HCT116 (cell line): ENCODE results near the gene RBP5. TPM values are rescaled to one million over a fixed set of nuclear protein-coding genes. Genes with fewer than 3 reads are reported as not detected.

Source experiments
- ATAC-seq: fragments of 200-7000 bp; cut with Tn5 transposase; 2 replicates; pipeline ENCODE4 v1.9.1; 2020; ENCODE audit warnings: mild to moderate bottlenecking, moderate library complexity
- BruUV-seq: library from RNA; stranded (reverse); fragments of 400-500 nt; replicated peaks from 2 replicates; lab custom pipeline; 2021; lab: Mats Ljungman, UMichigan
- CTCF ChIA-PET: fragments of 300-600 bp; sonication (Branson Sonifier 250); formaldehyde crosslinking; loops from one replicate; lab custom pipeline; 2021; ENCODE audit warnings: antibody characterized with exemption; lab: Charles Lee
- POLR2A ChIA-PET: fragments of 300-600, 350-600 bp; sonication (Branson Sonifier 250); formaldehyde crosslinking; loops from one replicate; lab custom pipeline; 2021; ENCODE audit warnings: antibody characterized with exemption; lab: Charles Lee
- RAD21 ChIA-PET, 2 experiments: fragments of 300-600 bp; sonication (Branson Sonifier 250); formaldehyde crosslinking; loops; one replicate each; lab custom pipeline; 2023; ENCODE audit warnings: low total read pairs in 2 of 2; ENCODE audit not compliant: uncharacterized antibody in 2 of 2, unreplicated experiment in 2 of 2, low non-redundant PET in 1 of 2; lab: Charles Lee
- DNase-seq: peaks from one replicate; pipeline ENCODE4 v3.0.0-alpha.2; 2010; ENCODE audit warnings: low read depth, low spot score
- H2AFZ ChIP-seq: fragments of 200-600 bp; shearing (Covaris generic), sonication (generic); 2 replicates; pipeline ENCODE4 v1.6.1; 2017; ENCODE audit warnings: low read depth, mixed run types, mixed read lengths, antibody characterized with exemption, low read length; ENCODE audit not compliant: poor library complexity, severe bottlenecking
- H3K27ac ChIP-seq: 2 replicates; pipeline ENCODE4 v1.5.1; 2012; ENCODE audit warnings: low read depth, low read length
- H3K27me3 ChIP-seq: fragments of 200-600 bp; sonication (generic); 2 replicates; pipeline ENCODE4 v1.6.1; 2016; ENCODE audit warnings: mixed run types, low read length, mixed read lengths; ENCODE audit not compliant: insufficient read depth
- H3K36me3 ChIP-seq, 2 experiments: fragments of 200-500 bp in 1 of 2; fragments of 200-600 bp in 1 of 2; sonication (Bioruptor generic) in 1 of 2; sonication (generic) in 1 of 2; 2 replicates each; pipeline versions ENCODE4 v1.5.1 to v1.6.1; 2014 to 2016; ENCODE audit warnings: low read length in 2 of 2, inconsistent platforms in 1 of 2, mixed read lengths in 1 of 2, mixed run types in 1 of 2; ENCODE audit not compliant: insufficient read depth in 2 of 2, control insufficient read depth in 1 of 2
- H3K4me1 ChIP-seq, 2 experiments: fragments of 200-600 bp in 1 of 2; sonication (generic) in 1 of 2; 2 replicates each; pipeline versions ENCODE4 v1.5.1 to v1.6.1; 2012 to 2017; ENCODE audit warnings: low read length in 2 of 2, inconsistent platforms in 1 of 2, mild to moderate bottlenecking in 1 of 2, mixed read lengths in 1 of 2, mixed run types in 1 of 2, moderate library complexity in 1 of 2; ENCODE audit not compliant: insufficient read depth in 2 of 2, control insufficient read depth in 1 of 2
- H3K4me2 ChIP-seq: fragments of 200-600 bp; sonication (generic); 2 replicates; pipeline ENCODE4 v1.6.1; 2017; ENCODE audit warnings: mixed run types, low read length, mixed read lengths
- H3K4me3 ChIP-seq, 2 experiments: fragments of 200-600 bp in 1 of 2; sonication (generic) in 1 of 2; replicated peaks in 1 of 2; 2 replicates each; pipeline ENCODE4 v1.5.1; 2011 to 2016; ENCODE audit warnings: low read length in 2 of 2, control low read depth in 1 of 2, low read depth in 1 of 2, mild to moderate bottlenecking in 1 of 2, mixed read lengths in 1 of 2, mixed run types in 1 of 2
- H3K79me2 ChIP-seq: fragments of 200-600 bp; sonication (generic); 2 replicates; pipeline ENCODE4 v1.6.1; 2017; ENCODE audit warnings: mild to moderate bottlenecking, mixed run types, low read length, moderate library complexity, mixed read lengths; ENCODE audit not compliant: insufficient read depth
- H3K9ac ChIP-seq: fragments of 200-600 bp; sonication (generic); 2 replicates; pipeline ENCODE4 v1.6.1; 2016; ENCODE audit warnings: low read length, mixed read lengths
- H3K9me2 ChIP-seq: fragments of 200-600 bp; sonication (generic), shearing (Covaris generic); 2 replicates; pipeline ENCODE4 v1.6.1; 2017; ENCODE audit warnings: mixed run types, mild to moderate bottlenecking, moderate library complexity; ENCODE audit not compliant: insufficient read depth
- H3K9me3 ChIP-seq, 2 experiments: fragments of 200-500 bp in 1 of 2; fragments of 200-600 bp in 1 of 2; sonication (Bioruptor generic) in 1 of 2; sonication (generic) in 1 of 2; 2 replicates each; pipeline ENCODE4 v1.6.1; 2014 to 2017; ENCODE audit warnings: low read length in 2 of 2, mixed read lengths in 2 of 2, inconsistent platforms in 1 of 2, low read depth in 1 of 2, mild to moderate bottlenecking in 1 of 2, mixed run types in 1 of 2, moderate library complexity in 1 of 2; ENCODE audit not compliant: control insufficient read depth in 1 of 2, insufficient read depth in 1 of 2
- H4K20me1 ChIP-seq: fragments of 200-600 bp; sonication (generic), shearing (Covaris generic); 2 replicates; pipeline ENCODE4 v1.6.1; 2017; ENCODE audit warnings: mixed run types, mild to moderate bottlenecking, moderate library complexity; ENCODE audit not compliant: insufficient read depth
- CBX3 ChIP-seq: IDR thresholded peaks from 2 replicates; pipeline ENCODE4 v1.6.1; 2012; ENCODE audit warnings: low read depth
- EGR1 ChIP-seq: IDR thresholded peaks from 2 replicates; pipeline ENCODE4 v1.6.1; 2012; ENCODE audit warnings: low read depth
- EZH2 ChIP-seq: fragments of 200-600 bp; sonication (generic); IDR thresholded peaks from 2 replicates; pipeline ENCODE4 v1.6.1; 2017; ENCODE audit warnings: antibody characterized with exemption, mixed run types
- FOSL1 ChIP-seq: IDR thresholded peaks from 2 replicates; pipeline ENCODE4 v1.6.1; 2012; ENCODE audit warnings: low read depth
- MAX ChIP-seq: IDR thresholded peaks from 2 replicates; pipeline ENCODE4 v1.6.1; 2012
- POLR2AphosphoS5 ChIP-seq: IDR thresholded peaks from 2 replicates; pipeline ENCODE4 v1.6.1; 2011; ENCODE audit warnings: mild to moderate bottlenecking, low read depth, low read length, moderate library complexity
- REST ChIP-seq: IDR thresholded peaks from 2 replicates; pipeline ENCODE4 v1.6.1; 2012; ENCODE audit warnings: low read depth
- SIN3A ChIP-seq: IDR thresholded peaks from 2 replicates; pipeline ENCODE4 v1.6.1; 2012; ENCODE audit warnings: low read depth
- SP1 ChIP-seq: IDR thresholded peaks from 2 replicates; pipeline ENCODE4 v1.6.1; 2012; ENCODE audit warnings: low read depth
- SRF ChIP-seq: IDR thresholded peaks from 2 replicates; pipeline ENCODE4 v1.6.1; 2012; ENCODE audit warnings: low read depth
- TCF7L2 ChIP-seq: IDR thresholded peaks from 2 replicates; pipeline ENCODE4 v1.7.0; 2011; ENCODE audit warnings: borderline replicate concordance, inconsistent platforms; ENCODE audit not compliant: insufficient read depth, insufficient read length; ENCODE audit errors: extremely low read depth
- ZFX ChIP-seq: fragments of 450-650 bp; IDR thresholded peaks from 2 replicates; pipeline ENCODE4 v1.6.1; 2017
- intact Hi-C: fragments of 100-400 bp; cut with micrococcal nuclease; formaldehyde crosslinking; loops from 2 replicates; pipeline ENCODE4 v1.10.0; 2022
- total RNA-seq: library from RNA; stranded (reverse); gene quantifications from one replicate; pipeline ENCODE4 v1.2.1, GENCODE V29; 2021; ENCODE audit not compliant: unreplicated experiment

Gene RBP5
- total RNA-seq, 1 experiment from 2014 or later = 0.22 TPM

GRCh38 chr12:7109572-7109920 lies 19.1 kb downstream of the RBP5 start:
- POLR2A ChIA-PET = interaction anchor here (1.3 to 3.8 kb wide), 4 partner anchors 92 to 165 kb away, joined by 3 to 77 read pairs (median 8); partner anchors contain the start of genes C12orf57, LPCAT3 and RNU7-1
- CTCF ChIA-PET = interaction anchor here (0.7 to 4.2 kb wide), 7 partner anchors 16 to 240 kb away, joined by 3 to 34 read pairs (median 6); partner anchors contain the start of genes C12orf57, RNU7-1 and SPSB2
- Histone ChIP-seq H3K27me3 (no peaks in the 10 kb centered on the region), H2AFZ (no peak overlapping the region), H3K9ac (peak overlapping the region; percentile 87), H3K27ac (peak overlapping the region; percentile 88), H3K4me3 (peak overlapping the region; percentile 85 to 86), H3K36me3 (peaks cover 4% of the 10 kb centered on the region in 2 experiments; a peak in 1 of 4 replicates), H3K4me2 (peak overlapping the region; percentile 96), H3K4me1 (peaks cover 4 to 16% of the 10 kb centered on the region in 2 experiments; a peak in 3 of 4 replicates), H4K20me1 (no peaks in the 10 kb centered on the region), H3K9me2 (no peaks in the 10 kb centered on the region), H3K9me3 (peaks cover 9 to 11% of the 10 kb centered on the region in 2 experiments; a peak in 1 of 4 replicates), H3K79me2 (peaks cover 25% of the 10 kb centered on the region)
- ATAC-seq (no peak), DNase-seq (no peak)
- RAD21 ChIA-PET = interaction anchor here (1.0 to 2.0 kb wide), 3 partner anchors 164 to 165 kb away, joined by 3 to 7 read pairs (median 4); no protein-coding TSS in a partner anchor
- intact Hi-C loops = loop anchor here (1.0 to 2.0 kb wide), 2 partner anchors 91 to 165 kb away; partner anchors contain the start of genes C12orf57 and LPCAT3
- no peak for TF ChIP-seq MAX
- TF ChIP-seq CBX3 = no peak
- TF ChIP-seq TCF7L2 = no peak
- no peak for TF ChIP-seq REST
- no peak for TF ChIP-seq EGR1
- TF ChIP-seq ZFX = no peak
- no peak for TF ChIP-seq SP1
- no peak for TF ChIP-seq SRF
- no peak for TF ChIP-seq EZH2
- no peak for TF ChIP-seq POLR2AphosphoS5
- TF ChIP-seq SIN3A = no peak
- no peak for TF ChIP-seq FOSL1
- no TSS peak for BruUV-seq
